GM12892 (cell line): ENCODE measurements around the gene LRIT2.

ENCODE experiments used
- POLR2A ChIP-seq: IDR thresholded peaks from 2 replicates; pipeline ENCODE4 v1.6.1; 2011; ENCODE audit warnings: low read depth, low read length, control low read depth
- POLR2AphosphoS5 ChIP-seq: IDR thresholded peaks from 2 replicates; pipeline ENCODE4 v1.6.1; 2011; ENCODE audit warnings: low read depth, low read length, control low read depth
- TAF1 ChIP-seq: IDR thresholded peaks from 2 replicates; pipeline ENCODE4 v1.6.1; 2011; ENCODE audit warnings: low read depth, mild to moderate bottlenecking, control low read depth, low read length, borderline replicate concordance

- no peak for TF ChIP-seq POLR2A
- TF ChIP-seq POLR2AphosphoS5 = no peak
- no peak for TF ChIP-seq TAF1
These were observed 824 bp downstream of the LRIT2 start for GRCh38 chr10:84224411-84225028.
